ENCODE results near the gene ATXN3. TPM values are rescaled to one million over a fixed set of nuclear protein-coding genes. Genes with fewer than 3 reads are reported as not detected.

The ATXN3 gene
- total and polyA plus RNA-seq, 2 of the 13 experiments (the other 11 are each of a cell fraction or from before 2014, with no cell fraction given) = 14.9 to 17.3 TPM

DNA sequence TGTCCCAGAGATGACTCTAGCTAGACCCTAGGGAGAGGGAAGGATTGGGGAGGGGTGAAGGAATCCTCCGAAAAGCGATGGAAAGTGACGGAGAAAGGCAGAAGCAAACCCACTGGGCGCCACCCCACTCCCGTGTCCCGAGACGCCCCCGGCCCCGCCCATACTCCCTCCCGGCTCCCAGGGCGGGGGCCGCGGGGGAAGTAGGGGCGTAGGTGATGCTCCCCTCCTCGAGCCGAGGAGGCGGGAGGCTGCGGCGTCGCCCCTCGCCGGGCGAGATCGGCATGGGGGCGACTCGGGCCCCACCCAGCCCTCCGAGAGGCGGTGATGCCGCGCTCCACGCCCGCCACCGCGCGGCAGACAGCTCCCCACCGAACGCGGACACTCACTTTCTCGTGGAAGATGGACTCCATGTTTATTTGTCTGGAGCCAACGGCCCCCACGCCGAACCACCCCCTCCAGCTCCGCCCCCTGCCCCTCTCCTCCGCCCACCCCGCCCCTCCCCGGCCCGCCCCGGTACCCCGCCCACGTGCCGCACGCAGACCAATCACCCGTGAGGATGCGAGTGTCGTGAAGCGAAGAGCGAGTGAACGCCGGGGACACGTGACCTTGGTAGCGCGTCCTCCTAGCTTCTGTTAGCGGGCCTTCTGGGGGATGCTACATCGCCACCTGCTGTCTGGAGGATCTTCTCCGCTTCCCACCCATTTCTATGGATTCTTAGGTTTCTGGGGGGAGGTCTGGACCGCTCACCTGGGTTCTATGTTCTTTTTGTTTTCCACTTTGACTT, at the start of gene ATXN3 (continued):
- TF ChIP-seq, protein P1, sequence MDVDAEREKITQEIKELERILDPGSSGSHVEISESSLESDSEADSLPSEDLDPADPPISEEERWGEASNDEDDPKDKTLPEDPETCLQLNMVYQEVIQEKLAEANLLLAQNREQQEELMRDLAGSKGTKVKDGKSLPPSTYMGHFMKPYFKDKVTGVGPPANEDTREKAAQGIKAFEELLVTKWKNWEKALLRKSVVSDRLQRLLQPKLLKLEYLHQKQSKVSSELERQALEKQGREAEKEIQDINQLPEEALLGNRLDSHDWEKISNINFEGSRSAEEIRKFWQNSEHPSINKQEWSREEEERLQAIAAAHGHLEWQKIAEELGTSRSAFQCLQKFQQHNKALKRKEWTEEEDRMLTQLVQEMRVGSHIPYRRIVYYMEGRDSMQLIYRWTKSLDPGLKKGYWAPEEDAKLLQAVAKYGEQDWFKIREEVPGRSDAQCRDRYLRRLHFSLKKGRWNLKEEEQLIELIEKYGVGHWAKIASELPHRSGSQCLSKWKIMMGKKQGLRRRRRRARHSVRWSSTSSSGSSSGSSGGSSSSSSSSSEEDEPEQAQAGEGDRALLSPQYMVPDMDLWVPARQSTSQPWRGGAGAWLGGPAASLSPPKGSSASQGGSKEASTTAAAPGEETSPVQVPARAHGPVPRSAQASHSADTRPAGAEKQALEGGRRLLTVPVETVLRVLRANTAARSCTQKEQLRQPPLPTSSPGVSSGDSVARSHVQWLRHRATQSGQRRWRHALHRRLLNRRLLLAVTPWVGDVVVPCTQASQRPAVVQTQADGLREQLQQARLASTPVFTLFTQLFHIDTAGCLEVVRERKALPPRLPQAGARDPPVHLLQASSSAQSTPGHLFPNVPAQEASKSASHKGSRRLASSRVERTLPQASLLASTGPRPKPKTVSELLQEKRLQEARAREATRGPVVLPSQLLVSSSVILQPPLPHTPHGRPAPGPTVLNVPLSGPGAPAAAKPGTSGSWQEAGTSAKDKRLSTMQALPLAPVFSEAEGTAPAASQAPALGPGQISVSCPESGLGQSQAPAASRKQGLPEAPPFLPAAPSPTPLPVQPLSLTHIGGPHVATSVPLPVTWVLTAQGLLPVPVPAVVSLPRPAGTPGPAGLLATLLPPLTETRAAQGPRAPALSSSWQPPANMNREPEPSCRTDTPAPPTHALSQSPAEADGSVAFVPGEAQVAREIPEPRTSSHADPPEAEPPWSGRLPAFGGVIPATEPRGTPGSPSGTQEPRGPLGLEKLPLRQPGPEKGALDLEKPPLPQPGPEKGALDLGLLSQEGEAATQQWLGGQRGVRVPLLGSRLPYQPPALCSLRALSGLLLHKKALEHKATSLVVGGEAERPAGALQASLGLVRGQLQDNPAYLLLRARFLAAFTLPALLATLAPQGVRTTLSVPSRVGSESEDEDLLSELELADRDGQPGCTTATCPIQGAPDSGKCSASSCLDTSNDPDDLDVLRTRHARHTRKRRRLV (CRISPR knock-in tag; IDR thresholded peaks at IDR 0.05) = no peak
- no peak for TF ChIP-seq ZNF556 (CRISPR knock-in tag; IDR thresholded peaks at IDR 0.05; ENCODE audit: borderline replicate concordance)
- no peak for TF ChIP-seq RBAK (CRISPR knock-in tag; IDR thresholded peaks at IDR 0.05)
- no peak for TF ChIP-seq MED8 (CRISPR knock-in tag; IDR thresholded peaks at IDR 0.05; ENCODE audit: insufficient replicate concordance)
- TF ChIP-seq SP4 (CRISPR knock-in tag; IDR thresholded peaks at IDR 0.05) = peak; percentile 75; the same call in 1 of the 2 replicates
- TF ChIP-seq ZNF672 (CRISPR knock-in tag; IDR thresholded peaks at IDR 0.05) = no peak
- TF ChIP-seq ZFP36 (IDR thresholded peaks at IDR 0.05; ENCODE audit: borderline replicate concordance, low read depth, low read length, partially characterized antibody) = no peak
- TF ChIP-seq, protein P2, sequence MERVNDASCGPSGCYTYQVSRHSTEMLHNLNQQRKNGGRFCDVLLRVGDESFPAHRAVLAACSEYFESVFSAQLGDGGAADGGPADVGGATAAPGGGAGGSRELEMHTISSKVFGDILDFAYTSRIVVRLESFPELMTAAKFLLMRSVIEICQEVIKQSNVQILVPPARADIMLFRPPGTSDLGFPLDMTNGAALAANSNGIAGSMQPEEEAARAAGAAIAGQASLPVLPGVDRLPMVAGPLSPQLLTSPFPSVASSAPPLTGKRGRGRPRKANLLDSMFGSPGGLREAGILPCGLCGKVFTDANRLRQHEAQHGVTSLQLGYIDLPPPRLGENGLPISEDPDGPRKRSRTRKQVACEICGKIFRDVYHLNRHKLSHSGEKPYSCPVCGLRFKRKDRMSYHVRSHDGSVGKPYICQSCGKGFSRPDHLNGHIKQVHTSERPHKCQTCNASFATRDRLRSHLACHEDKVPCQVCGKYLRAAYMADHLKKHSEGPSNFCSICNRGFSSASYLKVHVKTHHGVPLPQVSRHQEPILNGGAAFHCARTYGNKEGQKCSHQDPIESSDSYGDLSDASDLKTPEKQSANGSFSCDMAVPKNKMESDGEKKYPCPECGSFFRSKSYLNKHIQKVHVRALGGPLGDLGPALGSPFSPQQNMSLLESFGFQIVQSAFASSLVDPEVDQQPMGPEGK (CRISPR knock-in tag; IDR thresholded peaks at IDR 0.05) = peak; percentile 95
- TF ChIP-seq, protein P3, sequence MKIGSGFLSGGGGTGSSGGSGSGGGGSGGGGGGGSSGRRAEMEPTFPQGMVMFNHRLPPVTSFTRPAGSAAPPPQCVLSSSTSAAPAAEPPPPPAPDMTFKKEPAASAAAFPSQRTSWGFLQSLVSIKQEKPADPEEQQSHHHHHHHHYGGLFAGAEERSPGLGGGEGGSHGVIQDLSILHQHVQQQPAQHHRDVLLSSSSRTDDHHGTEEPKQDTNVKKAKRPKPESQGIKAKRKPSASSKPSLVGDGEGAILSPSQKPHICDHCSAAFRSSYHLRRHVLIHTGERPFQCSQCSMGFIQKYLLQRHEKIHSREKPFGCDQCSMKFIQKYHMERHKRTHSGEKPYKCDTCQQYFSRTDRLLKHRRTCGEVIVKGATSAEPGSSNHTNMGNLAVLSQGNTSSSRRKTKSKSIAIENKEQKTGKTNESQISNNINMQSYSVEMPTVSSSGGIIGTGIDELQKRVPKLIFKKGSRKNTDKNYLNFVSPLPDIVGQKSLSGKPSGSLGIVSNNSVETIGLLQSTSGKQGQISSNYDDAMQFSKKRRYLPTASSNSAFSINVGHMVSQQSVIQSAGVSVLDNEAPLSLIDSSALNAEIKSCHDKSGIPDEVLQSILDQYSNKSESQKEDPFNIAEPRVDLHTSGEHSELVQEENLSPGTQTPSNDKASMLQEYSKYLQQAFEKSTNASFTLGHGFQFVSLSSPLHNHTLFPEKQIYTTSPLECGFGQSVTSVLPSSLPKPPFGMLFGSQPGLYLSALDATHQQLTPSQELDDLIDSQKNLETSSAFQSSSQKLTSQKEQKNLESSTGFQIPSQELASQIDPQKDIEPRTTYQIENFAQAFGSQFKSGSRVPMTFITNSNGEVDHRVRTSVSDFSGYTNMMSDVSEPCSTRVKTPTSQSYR (CRISPR knock-in tag; IDR thresholded peaks at IDR 0.05; ENCODE audit: borderline replicate concordance) = no peak
- 0 out of 2 replicates have a peak, but pooled peaks have one; percentile 12 for TF ChIP-seq MEIS2 (CRISPR knock-in tag; IDR thresholded peaks at IDR 0.05)
- TF ChIP-seq ONECUT2 (CRISPR knock-in tag; IDR thresholded peaks at IDR 0.05) = no peak
- TF ChIP-seq HNRNPL (IDR thresholded peaks at IDR 0.05; ENCODE audit: low read depth, low read length) = no peak
- TF ChIP-seq HOXA3 (CRISPR knock-in tag; IDR thresholded peaks at IDR 0.05) = peak; percentile 76
- no peak for TF ChIP-seq PRPF4 (IDR thresholded peaks at IDR 0.05; ENCODE audit: low read depth, low read length, poor library complexity, severe bottlenecking)
- TF ChIP-seq KDM4B (CRISPR knock-in tag; IDR thresholded peaks at IDR 0.05) = no peak
- TF ChIP-seq KMT2A (CRISPR knock-in tag; IDR thresholded peaks at IDR 0.05) = 0 out of 2 replicates have a peak, but pooled peaks have one; percentile 21
- TF ChIP-seq ZBTB7A (CRISPR knock-in tag; IDR thresholded peaks at IDR 0.05) = no peak
- TF ChIP-seq, protein P4, sequence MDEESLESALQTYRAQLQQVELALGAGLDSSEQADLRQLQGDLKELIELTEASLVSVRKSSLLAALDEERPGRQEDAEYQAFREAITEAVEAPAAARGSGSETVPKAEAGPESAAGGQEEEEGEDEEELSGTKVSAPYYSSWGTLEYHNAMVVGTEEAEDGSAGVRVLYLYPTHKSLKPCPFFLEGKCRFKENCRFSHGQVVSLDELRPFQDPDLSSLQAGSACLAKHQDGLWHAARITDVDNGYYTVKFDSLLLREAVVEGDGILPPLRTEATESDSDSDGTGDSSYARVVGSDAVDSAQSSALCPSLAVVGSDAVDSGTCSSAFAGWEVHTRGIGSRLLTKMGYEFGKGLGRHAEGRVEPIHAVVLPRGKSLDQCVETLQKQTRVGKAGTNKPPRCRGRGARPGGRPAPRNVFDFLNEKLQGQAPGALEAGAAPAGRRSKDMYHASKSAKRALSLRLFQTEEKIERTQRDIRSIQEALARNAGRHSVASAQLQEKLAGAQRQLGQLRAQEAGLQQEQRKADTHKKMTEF (CRISPR knock-in tag; IDR thresholded peaks at IDR 0.05) = peak; percentile 58

Measured in HepG2 (cell line).